Stomach (tissue), 9 donors: Measurements from ENCODE around the gene FRYL. TPM values are rescaled to one million over a fixed set of nuclear protein-coding genes. Genes with fewer than 3 reads are reported as not detected.
A peak's percentile ranks its signal among the peaks of the same experiment; 100 is the strongest.

Experiments
- DNase-seq, 2 donors: peaks; one replicate each; pipeline versions ENCODE4 v3.0.0 to v3.0.0-alpha.2; 2013 to 2019
- H3K27ac ChIP-seq, 5 donors: fragments of 200-600 bp in 4 of 5; sonication (generic) in 4 of 5; one replicate each; pipeline ENCODE4 v1.5.1; 2013 to 2019; ENCODE audit warnings: mild to moderate bottlenecking in 1 of 5, moderate library complexity in 1 of 5
- H3K27me3 ChIP-seq, 3 donors: fragments of 200-600 bp; sonication (generic); one replicate each; pipeline ENCODE4 v1.5.1; 2017 to 2019; ENCODE audit warnings: mixed run types in 1 of 3
- H3K36me3 ChIP-seq, 4 donors: fragments of 200-600 bp; sonication (generic); 1 replicate in 3 of 4; 2 replicates in 1 of 4; pipeline ENCODE4 v1.5.1; 2016 to 2019
- H3K4me1 ChIP-seq, 4 donors: fragments of 200-600 bp; sonication (generic); one replicate each; pipeline ENCODE4 v1.5.1; 2016 to 2019
- H3K4me3 ChIP-seq, 4 donors: fragments of 200-600 bp; sonication (generic) in 3 of 4; one replicate each; pipeline ENCODE4 v1.5.1; 2016 to 2019; ENCODE audit warnings: mild to moderate bottlenecking in 1 of 4
- H3K9me3 ChIP-seq, 4 donors: fragments of 200-600 bp; sonication (generic); one replicate each; pipeline ENCODE4 v1.5.1; 2016 to 2019
- EP300 ChIP-seq: sonication (generic); formaldehyde crosslinking; IDR thresholded peaks from one replicate; pipeline ENCODE4 v1.6.1; 2017; ENCODE audit warnings: antibody characterized with exemption
- POLR2A ChIP-seq, 4 donors: fragments of 450-650 bp; IDR thresholded peaks; one replicate each; pipeline ENCODE4 v1.6.1; 2016; ENCODE audit warnings: antibody characterized with exemption in 4 of 4, control low read depth in 2 of 4, mild to moderate bottlenecking in 1 of 4, moderate library complexity in 1 of 4
- POLR2AphosphoS5 ChIP-seq, 3 donors: sonication (generic); formaldehyde crosslinking; IDR thresholded peaks; one replicate each; pipeline ENCODE4 v1.6.1; 2016; ENCODE audit warnings: antibody characterized with exemption in 3 of 3
- WGBS, 5 donors: extraction: QIAGEN DNeasy Blood & Tissue Kit in 3 of 5; methylation state at CpG; one replicate each; pipeline versions ENCODE4 v1.1.5 to v1.1.7; 2013 to 2018; 5-methylcytosine and 5-hydroxymethylcytosine counted together
- intact Hi-C: fragments of 100-400 bp; cut with DNase I; formaldehyde crosslinking; loops from one replicate; pipeline ENCODE4 v1.15.1; 2023; ENCODE audit warnings: low total_unique reads
- polyA plus RNA-seq, 3 donors: library from polyadenylated mRNA; stranded (reverse); fragments of 200-250 nt; gene quantifications; one replicate each; pipeline ENCODE4 v1.2.3, GENCODE V29; 2013
- total RNA-seq, 5 donors: library from RNA; depleted of rRNA; stranded (reverse); fragments of >200 nt; gene quantifications; one replicate each; pipeline versions ENCODE4 v1.1.0 to v1.2.3, GENCODE V29; 2014 to 2016
- TF ChIP-seq, protein P1 (sequence below), 7 experiments: fragments of 450-650 bp in 4 of 7; fragments of 200-600 bp in 3 of 7; sonication (generic) in 3 of 7; IDR thresholded peaks; one replicate each; pipeline ENCODE4 v1.5.1; 2016 to 2019; ENCODE audit warnings: antibody characterized with exemption in 7 of 7, control low read depth in 2 of 7, mild to moderate bottlenecking in 1 of 7
- donor health status: healthy with polysubstance abuse.
- donor health status: Bipolar disorder and iron deficiency.
- donor health status: healthy.

Gene FRYL
- total and polyA plus RNA-seq, 8 donors: 6.4 to 697 (median 67.0) TPM

DNA sequence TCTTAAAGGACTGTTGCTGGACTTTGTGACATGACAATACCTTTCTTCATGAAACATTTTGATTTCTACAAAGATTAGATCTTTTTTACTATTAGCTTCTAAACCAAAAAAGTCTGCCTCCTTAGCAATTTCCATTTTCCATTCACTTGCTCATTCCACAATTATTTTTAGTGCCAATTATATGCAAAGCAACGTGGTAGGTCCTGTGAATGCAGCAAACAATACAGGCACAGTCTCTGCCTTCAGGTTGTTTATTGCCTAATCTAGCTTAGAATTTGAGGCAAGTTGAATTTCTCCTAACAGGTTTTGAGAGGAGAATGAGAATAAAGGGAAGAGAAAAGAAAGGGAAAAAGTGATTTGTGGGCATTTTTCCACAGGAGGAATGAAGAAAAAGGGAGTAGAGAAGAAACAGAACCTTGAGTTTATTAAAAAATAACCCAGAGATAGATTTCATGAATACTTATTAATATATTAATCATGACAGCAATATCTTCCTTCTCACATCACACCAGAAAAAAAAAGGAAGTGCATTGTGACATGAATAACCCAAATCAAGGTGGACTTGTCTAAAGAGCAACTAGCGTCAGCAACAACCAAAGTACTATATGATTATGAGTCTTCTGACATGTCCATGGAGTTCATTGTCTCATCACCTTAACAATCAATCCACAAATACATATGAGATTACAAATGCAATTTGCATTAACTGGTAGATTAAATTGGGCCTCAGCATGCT lies 16.3 kb upstream of the FRYL start:
- Histone ChIP-seq H3K36me3 (no peaks in the 10 kb centered on the region), H3K4me3 (no peak overlapping the region), H3K27ac (no peak overlapping the region), H3K9me3 (no peaks in the 10 kb centered on the region), H3K4me1 (peaks cover 0 to 5% (median 0%) of the 10 kb centered on the region in 4 donors), H3K27me3 (no peaks in the 10 kb centered on the region)
- intact Hi-C loops: no loop called here
- no peak for DNase-seq
- TF ChIP-seq POLR2A (IDR thresholded peaks at IDR 0.05): no peak
- TF ChIP-seq, protein P1, sequence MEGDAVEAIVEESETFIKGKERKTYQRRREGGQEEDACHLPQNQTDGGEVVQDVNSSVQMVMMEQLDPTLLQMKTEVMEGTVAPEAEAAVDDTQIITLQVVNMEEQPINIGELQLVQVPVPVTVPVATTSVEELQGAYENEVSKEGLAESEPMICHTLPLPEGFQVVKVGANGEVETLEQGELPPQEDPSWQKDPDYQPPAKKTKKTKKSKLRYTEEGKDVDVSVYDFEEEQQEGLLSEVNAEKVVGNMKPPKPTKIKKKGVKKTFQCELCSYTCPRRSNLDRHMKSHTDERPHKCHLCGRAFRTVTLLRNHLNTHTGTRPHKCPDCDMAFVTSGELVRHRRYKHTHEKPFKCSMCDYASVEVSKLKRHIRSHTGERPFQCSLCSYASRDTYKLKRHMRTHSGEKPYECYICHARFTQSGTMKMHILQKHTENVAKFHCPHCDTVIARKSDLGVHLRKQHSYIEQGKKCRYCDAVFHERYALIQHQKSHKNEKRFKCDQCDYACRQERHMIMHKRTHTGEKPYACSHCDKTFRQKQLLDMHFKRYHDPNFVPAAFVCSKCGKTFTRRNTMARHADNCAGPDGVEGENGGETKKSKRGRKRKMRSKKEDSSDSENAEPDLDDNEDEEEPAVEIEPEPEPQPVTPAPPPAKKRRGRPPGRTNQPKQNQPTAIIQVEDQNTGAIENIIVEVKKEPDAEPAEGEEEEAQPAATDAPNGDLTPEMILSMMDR (IDR thresholded peaks at IDR 0.05): no peak
- TF ChIP-seq EP300: no peak
- TF ChIP-seq POLR2AphosphoS5 (IDR thresholded peaks at IDR 0.05): no peak
- WGBS, 5 donors: 83 to 91% (median 86%) methylated on average over 2 of the region's 2 CpGs

DNA sequence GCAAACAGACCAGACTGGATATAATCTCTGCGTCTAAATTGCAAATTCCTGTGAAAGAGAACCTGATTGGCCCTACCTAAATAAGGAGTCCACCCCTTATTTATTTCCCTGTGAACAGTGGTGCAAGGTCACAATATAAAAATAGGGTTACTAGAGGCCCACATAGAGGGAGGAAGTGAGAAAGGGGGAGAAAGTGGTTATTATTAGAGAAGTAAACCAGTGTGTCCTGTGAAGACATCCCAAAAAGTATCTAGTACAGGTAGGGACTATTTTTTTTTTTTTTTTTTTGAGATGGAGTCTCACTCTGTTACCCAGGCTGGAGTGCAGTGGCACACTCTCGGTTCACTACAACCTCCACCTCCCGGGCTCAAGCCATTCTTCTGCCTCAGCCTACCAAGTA lies 15.0 kb upstream of the FRYL start:
- no peaks in the 10 kb centered on the region for H3K9me3 ChIP-seq
- no peak overlapping the region for H3K27ac ChIP-seq
- no peaks in the 10 kb centered on the region for H3K36me3 ChIP-seq
- H3K4me1 ChIP-seq: no peaks in the 10 kb centered on the region
- intact Hi-C loops: no loop called here
- WGBS, 5 donors: 80 to 94% (median 88%) methylated on average over 3 of the region's 3 CpGs
- DNase-seq: no peak
- TF ChIP-seq, protein P1 (IDR thresholded peaks at IDR 0.05): no peak
- TF ChIP-seq POLR2AphosphoS5 (IDR thresholded peaks at IDR 0.05): no peak
- no peak for TF ChIP-seq POLR2A (IDR thresholded peaks at IDR 0.05)
- no peak for TF ChIP-seq EP300
- H3K27me3 ChIP-seq: no peaks in the 10 kb centered on the region
- no peak overlapping the region for H3K4me3 ChIP-seq

DNA sequence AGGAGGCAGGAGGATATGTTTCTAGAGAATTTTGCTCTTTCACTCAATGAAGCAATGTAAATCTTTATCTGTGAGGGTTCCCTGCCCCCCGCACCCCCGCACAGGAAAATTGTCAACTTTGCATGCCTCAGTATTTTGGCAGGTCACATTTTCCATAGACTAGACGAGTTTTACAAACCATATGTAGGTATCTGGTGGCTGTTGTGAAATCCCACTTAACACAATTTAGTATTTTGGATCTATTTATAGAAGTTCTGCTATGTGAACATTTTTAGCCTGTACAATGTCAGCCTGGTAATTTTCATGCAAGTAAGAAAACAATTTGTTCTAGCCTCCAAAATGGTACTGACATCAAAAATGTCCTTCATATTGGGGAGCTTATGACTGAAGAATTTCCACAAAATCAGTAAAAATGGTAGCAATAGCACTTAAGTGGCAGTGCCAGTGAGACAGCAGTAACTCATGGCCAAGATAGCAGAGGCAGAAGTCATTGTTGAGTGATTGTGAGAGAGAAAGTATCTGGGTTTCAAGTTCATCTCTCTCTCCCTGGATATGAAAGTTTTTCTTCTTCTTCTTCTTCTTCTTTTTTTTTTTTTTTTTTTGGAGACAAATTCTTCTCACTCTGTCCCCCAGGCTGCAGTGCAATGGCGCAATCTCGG lies 12.4 kb upstream of the FRYL start:
- 75 to 90% (median 81%) methylated on average over 5 of the region's 5 CpGs for WGBS, 5 donors
- TF ChIP-seq, protein P1 (IDR thresholded peaks at IDR 0.05): no peak
- TF ChIP-seq EP300: no peak
- no peaks in the 10 kb centered on the region for H3K9me3 ChIP-seq
- H3K4me3 ChIP-seq: no peak overlapping the region
- H3K36me3 ChIP-seq: no peaks in the 10 kb centered on the region
- H3K27ac ChIP-seq: peak overlapping the region in 1 of 5 donors; percentile 20
- H3K4me1 ChIP-seq: no peaks in the 10 kb centered on the region
- intact Hi-C loops: no loop called here
- DNase-seq: peak in 1 of 2 donors; percentile 17
- no peaks in the 10 kb centered on the region for H3K27me3 ChIP-seq

DNA sequence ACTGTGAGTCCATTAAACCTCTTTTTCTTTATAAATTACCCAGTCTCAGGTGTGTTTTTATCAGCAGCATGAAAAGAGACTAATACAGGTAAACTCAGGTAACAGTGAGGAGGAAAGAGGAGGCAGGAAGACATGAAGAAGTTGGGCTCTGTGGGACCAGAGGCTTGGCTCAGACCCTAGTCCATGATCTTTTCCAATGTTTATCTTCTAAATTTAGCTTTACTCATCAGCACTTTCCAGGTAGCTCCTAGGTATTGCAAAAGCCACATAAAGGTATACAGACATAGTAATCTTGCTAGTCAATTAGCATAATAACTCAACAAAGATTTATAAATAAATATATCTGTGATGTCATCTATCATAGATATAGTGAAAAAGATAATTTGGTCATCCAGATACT lies 11.2 kb upstream of the FRYL start:
- DNase-seq: no peak
- H3K27me3 ChIP-seq: no peaks in the 10 kb centered on the region
- H3K36me3 ChIP-seq: no peaks in the 10 kb centered on the region
- intact Hi-C loops: no loop called here
- no peak overlapping the region for H3K27ac ChIP-seq
- H3K4me3 ChIP-seq: no peak overlapping the region
- H3K4me1 ChIP-seq: no peaks in the 10 kb centered on the region
- no peaks in the 10 kb centered on the region for H3K9me3 ChIP-seq
- TF ChIP-seq POLR2A (IDR thresholded peaks at IDR 0.05) (no peak), POLR2AphosphoS5 (IDR thresholded peaks at IDR 0.05) (no peak), EP300 (no peak)
- TF ChIP-seq, protein P1 (IDR thresholded peaks at IDR 0.05): no peak
